Neural cell (in vitro differentiated cells): ENCODE measurements around the gene BCL2L11. TPM values are rescaled to one million over a fixed set of nuclear protein-coding genes. Genes with fewer than 3 reads are reported as not detected.

Source experiments
- H2AFZ ChIP-seq: fragments of 200-600, 300-800 bp; sonication (generic), shearing (Covaris generic); 2 replicates; pipeline ENCODE4 v1.6.0; 2014; ENCODE audit warnings: low read depth, mild to moderate bottlenecking, antibody characterized with exemption, low read length, moderate library complexity
- H3F3A ChIP-seq: fragments of 200-600 bp; shearing (Covaris generic); 2 replicates; pipeline ENCODE4 v1.6.1; 2016; ENCODE audit warnings: mild to moderate bottlenecking, moderate library complexity, mixed read lengths, antibody characterized with exemption, low read length; ENCODE audit not compliant: insufficient read depth, poor library complexity, severe bottlenecking
- H3K27ac ChIP-seq: fragments of 200-600, 300-800 bp; sonication (generic), shearing (Covaris generic); 2 replicates; pipeline ENCODE4 v1.5.1; 2014; ENCODE audit warnings: mild to moderate bottlenecking, low read length, moderate library complexity
- H3K27me3 ChIP-seq: fragments of 300-800, 200-600 bp; sonication (generic), shearing (Covaris generic); 2 replicates; pipeline ENCODE4 v1.6.0; 2014; ENCODE audit warnings: mild to moderate bottlenecking, low read depth, low read length, moderate library complexity; ENCODE audit not compliant: insufficient read depth
- H3K36me3 ChIP-seq: fragments of 300-800, 200-600 bp; sonication (generic), shearing (Covaris generic); 2 replicates; pipeline ENCODE4 v1.5.1; 2014; ENCODE audit warnings: mild to moderate bottlenecking, antibody characterized with exemption, low read length, moderate library complexity; ENCODE audit not compliant: insufficient read depth
- H3K4me2 ChIP-seq: fragments of 300-800, 200-600 bp; sonication (generic), shearing (Covaris generic); 2 replicates; pipeline ENCODE4 v1.6.0; 2014; ENCODE audit warnings: mild to moderate bottlenecking, low read length
- H3K4me3 ChIP-seq: fragments of 300-800, 200-600 bp; sonication (generic), shearing (Covaris generic); 2 replicates; pipeline ENCODE4 v1.5.1; 2014; ENCODE audit warnings: mild to moderate bottlenecking, low read length, moderate library complexity
- H3K79me2 ChIP-seq: fragments of 200-600 bp; shearing (Covaris generic); replicated peaks from 2 replicates; pipeline ENCODE4 v1.6.0; 2014; ENCODE audit warnings: mild to moderate bottlenecking, low read length, moderate library complexity; ENCODE audit not compliant: insufficient read depth
- H3K9ac ChIP-seq: fragments of 300-800, 200-600 bp; sonication (generic), shearing (Covaris generic); 2 replicates; pipeline ENCODE4 v1.6.1; 2016; ENCODE audit warnings: mild to moderate bottlenecking, low read length, mixed read lengths
- H3K9me2 ChIP-seq: fragments of 200-600 bp; shearing (Covaris generic); 2 replicates; pipeline ENCODE4 v1.6.1; 2016; ENCODE audit warnings: mild to moderate bottlenecking, low read length, mixed read lengths; ENCODE audit not compliant: insufficient read depth
- H3K9me3 ChIP-seq: fragments of 200-600, 300-800 bp; sonication (generic), shearing (Covaris generic); 2 replicates; pipeline ENCODE4 v1.6.1; 2016; ENCODE audit warnings: mild to moderate bottlenecking, mixed run types, low read length, moderate library complexity, mixed read lengths
- H4K20me1 ChIP-seq: fragments of 200-600 bp; shearing (Covaris generic); 2 replicates; pipeline ENCODE4 v1.6.1; 2016; ENCODE audit warnings: mild to moderate bottlenecking, mixed run types; ENCODE audit not compliant: insufficient read depth
- CTCF ChIP-seq: fragments of 450-650 bp; IDR thresholded peaks from 2 replicates; pipeline ENCODE4 v1.5.1; 2014; ENCODE audit warnings: antibody characterized with exemption, mild to moderate bottlenecking, moderate library complexity; ENCODE audit not compliant: poor library complexity, severe bottlenecking
- EP300 ChIP-seq: fragments of 450-650 bp; conservative IDR thresholded peaks from 2 replicates; pipeline ENCODE4 v1.6.1; 2014; ENCODE audit warnings: antibody characterized with exemption, mild to moderate bottlenecking, moderate library complexity; ENCODE audit not compliant: poor library complexity, severe bottlenecking
- EZH2 ChIP-seq: fragments of 200-600, 300-800 bp; shearing (Covaris generic), sonication (generic); IDR thresholded peaks from 2 replicates; pipeline ENCODE4 v1.6.1; 2014; ENCODE audit warnings: antibody characterized with exemption, low read length, borderline replicate concordance, mild to moderate bottlenecking; ENCODE audit not compliant: insufficient read depth, poor library complexity, severe bottlenecking
- MXI1 ChIP-seq: fragments of 450-650 bp; conservative IDR thresholded peaks from 2 replicates; pipeline ENCODE4 v1.6.1; 2014; ENCODE audit warnings: antibody characterized with exemption, mild to moderate bottlenecking; ENCODE audit not compliant: poor library complexity, severe bottlenecking
- POLR2AphosphoS5 ChIP-seq: IDR thresholded peaks from 2 replicates; pipeline ENCODE4 v1.6.1; 2012
- RAD21 ChIP-seq: fragments of 450-650 bp; conservative IDR thresholded peaks from 2 replicates; pipeline ENCODE4 v1.6.1; 2014; ENCODE audit warnings: antibody characterized with exemption, mild to moderate bottlenecking, moderate library complexity
- REST ChIP-seq: IDR thresholded peaks from 2 replicates; pipeline ENCODE4 v1.6.1; 2012; ENCODE audit warnings: borderline replicate concordance
- SMC3 ChIP-seq: fragments of 450-650 bp; conservative IDR thresholded peaks from 2 replicates; pipeline ENCODE4 v1.6.1; 2014; ENCODE audit warnings: antibody characterized with exemption, mild to moderate bottlenecking, moderate library complexity; ENCODE audit not compliant: poor library complexity
- TAF1 ChIP-seq: IDR thresholded peaks from 2 replicates; pipeline ENCODE4 v1.6.1; 2012; ENCODE audit warnings: low read depth
- polyA plus RNA-seq: library from polyadenylated mRNA; depleted of rRNA; stranded (reverse); fragments of >200 nt; gene quantifications from 2 replicates; pipeline ENCODE4 v1.2.3, GENCODE V29; 2014

BCL2L11 gene
- polyA plus RNA-seq, 1 donor from 2014 or later: 2.6 TPM

- TF ChIP-seq TAF1 (no peak), SMC3 (no peak), POLR2AphosphoS5 (no peak), REST (no peak), RAD21 (no peak), EZH2 (no peak), CTCF (no peak), EP300 (no peak)
- no peaks in the 10 kb centered on the region for H4K20me1 ChIP-seq
- H3K9me3 ChIP-seq: no peaks in the 10 kb centered on the region
- no peaks in the 10 kb centered on the region for H3K36me3 ChIP-seq
- H3K79me2 ChIP-seq: no peaks in the 10 kb centered on the region
- no peak overlapping the region for H2AFZ ChIP-seq
- H3K4me3 ChIP-seq: no peak overlapping the region
- H3K27me3 ChIP-seq: no peaks in the 10 kb centered on the region
- no peaks in the 10 kb centered on the region for H3K9me2 ChIP-seq
- no peak overlapping the region for H3K9ac ChIP-seq
- no peak overlapping the region for H3K4me2 ChIP-seq
- no peak overlapping the region for H3K27ac ChIP-seq
- H3F3A ChIP-seq: no peaks in the 10 kb centered on the region
These were observed 52.6 kb downstream of the BCL2L11 start for GRCh38 chr2:111173338-111173737.

GRCh38 chr2:111173856-111174255, 53.1 kb downstream of the BCL2L11 start:
- no peaks in the 10 kb centered on the region for H3F3A ChIP-seq
- no peaks in the 10 kb centered on the region for H4K20me1 ChIP-seq
- no peak overlapping the region for H3K4me3 ChIP-seq
- no peak overlapping the region for H3K27ac ChIP-seq
- no peak overlapping the region for H3K4me2 ChIP-seq
- H3K79me2 ChIP-seq: no peaks in the 10 kb centered on the region
- no peaks in the 10 kb centered on the region for H3K9me3 ChIP-seq
- H2AFZ ChIP-seq: no peak overlapping the region
- TF ChIP-seq TAF1: no peak
- TF ChIP-seq MXI1: no peak
- no peak for TF ChIP-seq CTCF
- no peak for TF ChIP-seq RAD21
- no peak for TF ChIP-seq REST
- TF ChIP-seq POLR2AphosphoS5: no peak
- TF ChIP-seq SMC3: no peak
- no peak for TF ChIP-seq EP300
- no peak for TF ChIP-seq EZH2
- H3K9ac ChIP-seq: no peak overlapping the region
- H3K36me3 ChIP-seq: no peaks in the 10 kb centered on the region
- no peaks in the 10 kb centered on the region for H3K9me2 ChIP-seq
- no peaks in the 10 kb centered on the region for H3K27me3 ChIP-seq
